RWPE1 (cell line): ENCODE results near the gene MINDY4.

Experiments used
- CTCF ChIA-PET: fragments of 350-600 bp; sonication (Branson Sonifier 250); formaldehyde crosslinking; extraction: SDS; loops from one replicate; lab custom pipeline; 2021; lab: Yijun Ruan, JAX
- POLR2A ChIA-PET: fragments of 400-600 bp; formaldehyde crosslinking; extraction: SDS; loops from one replicate; lab custom pipeline; 2020; ENCODE audit warnings: antibody characterized with exemption; ENCODE audit not compliant: low non-redundant PET; lab: Yijun Ruan, JAX
- DNase-seq: peaks from one replicate; pipeline ENCODE4 v3.0.0; 2012; ENCODE audit warnings: low spot score
- H3K27ac ChIP-seq: fragments of 450-650 bp; 2 replicates; pipeline ENCODE4 v1.5.1; 2017
- CTCF ChIP-seq: fragments of 450-650 bp; conservative IDR thresholded peaks from 2 replicates; pipeline ENCODE4 v1.5.1; 2017; ENCODE audit warnings: low read depth, mild to moderate bottlenecking

Gene MINDY4

GRCh38 chr7:30937416-30937815 is 166.2 kb downstream of the MINDY4 start:
- H3K27ac ChIP-seq = no peak overlapping the region
- CTCF ChIA-PET = no interaction called here
- DNase-seq = no peak
- POLR2A ChIA-PET = no interaction called here
- no peak for TF ChIP-seq CTCF

- no peak overlapping the region for H3K27ac ChIP-seq
- POLR2A ChIA-PET = no interaction called here
- TF ChIP-seq CTCF = peak; percentile 96
- CTCF ChIA-PET = interaction anchor here (0.5 to 2.2 kb wide), 37 partner anchors 10 to 886 kb away, joined by 3 to 19 read pairs (median 3); no protein-coding TSS in a partner anchor
- peak; percentile 79 for DNase-seq
Observed at GRCh38 chr7:30938435-30939316, 167.5 kb downstream of the MINDY4 start.

- DNase-seq = no peak
- CTCF ChIA-PET = no interaction called here
- no peak overlapping the region for H3K27ac ChIP-seq
- no peak for TF ChIP-seq CTCF
- POLR2A ChIA-PET = no interaction called here
Observed at GRCh38 chr7:30941582-30942323, 170.5 kb downstream of the MINDY4 start.
